ENCODE measurements around the gene SLC6A15. TPM values are rescaled to one million over a fixed set of nuclear protein-coding genes. Genes with fewer than 3 reads are reported as not detected.
A peak's percentile ranks its signal among the peaks of the same experiment; 100 is the strongest.

The SLC6A15 gene
- total RNA-seq (2014; rRNA removed; shearing (Covaris generic)), result 78.3 and 90.1 TPM in 2 replicates
- 23.3 and 48.3 TPM in 2 replicates for polyA plus RNA-seq (2014; cell fraction: nucleus; rRNA removed)

DNA sequence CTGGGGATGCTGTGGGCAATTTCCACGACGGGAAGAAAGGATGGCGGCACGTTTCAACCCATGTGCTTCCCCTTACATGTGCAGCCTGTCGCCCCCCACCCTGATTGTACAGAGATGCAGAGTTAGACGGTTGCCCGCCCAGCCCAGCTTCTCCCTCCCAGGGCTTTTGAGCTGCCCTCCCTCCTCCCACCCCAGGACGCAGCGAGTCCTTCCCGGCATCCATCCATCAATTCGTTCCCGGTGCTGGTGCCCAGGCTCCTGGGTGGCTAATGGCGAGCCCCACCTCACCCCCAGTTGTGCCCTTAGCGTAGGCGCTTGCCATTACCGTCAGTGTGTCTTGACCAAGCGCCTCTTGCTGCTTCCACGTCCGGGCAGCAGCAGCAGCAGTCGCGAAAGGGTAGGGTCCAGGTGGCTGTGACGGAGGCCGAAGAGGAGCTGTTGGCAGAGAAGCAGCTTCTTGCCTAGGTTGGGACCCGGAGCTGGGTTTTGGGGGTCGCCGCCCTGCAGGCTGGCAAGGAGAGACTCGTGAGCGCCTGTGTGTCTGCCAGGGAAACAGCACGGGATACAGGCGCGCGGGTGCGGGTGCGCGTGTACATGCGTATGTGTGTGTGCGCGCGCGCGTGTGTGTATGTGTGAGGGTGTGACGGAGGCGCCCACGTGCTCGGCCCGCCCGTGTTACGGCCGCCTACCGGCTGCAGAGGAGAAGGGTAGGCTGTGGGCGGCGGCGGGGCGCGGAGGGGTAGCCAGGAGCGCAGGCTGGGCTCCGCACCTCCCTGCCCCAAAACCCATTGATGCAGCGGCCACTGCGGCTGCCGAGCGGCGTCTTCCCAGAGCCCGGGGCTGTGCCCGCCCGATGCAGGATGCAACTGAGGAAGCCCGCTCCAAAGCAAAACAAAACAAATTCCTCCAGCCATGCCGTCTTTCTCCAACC lies at the start of gene SLC6A15:
Gene SLC6A15, minus strand, starts transcription at position 602 of the 931 bp plus-strand sequence. CDS start 20,679 bp downstream, outside the sequence.
- DNase-seq (ENCODE audit: extremely low read depth, low read depth), result peak; percentile 85

DNA sequence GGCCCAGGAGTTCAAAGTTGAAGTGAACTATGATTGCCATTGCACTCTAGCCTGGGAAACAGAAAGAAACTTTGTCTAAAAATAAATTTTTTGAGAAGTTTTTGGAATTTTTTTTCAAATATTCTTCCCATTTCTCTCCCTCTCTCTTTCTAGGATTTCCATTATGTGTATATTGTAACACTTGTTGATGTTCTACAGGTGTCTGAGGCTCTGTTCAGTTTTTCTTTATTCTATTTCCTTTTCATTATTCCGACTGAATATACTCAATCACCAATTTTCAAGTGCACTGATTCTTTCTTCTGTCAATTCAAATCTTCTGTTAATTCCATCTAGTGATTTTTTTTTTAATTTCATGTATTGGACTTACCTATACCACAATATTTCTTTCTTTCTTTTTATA lies 48.3 kb upstream of the SLC6A15 start:
- no peak for DNase-seq (ENCODE audit: extremely low read depth, low read depth)

DNA sequence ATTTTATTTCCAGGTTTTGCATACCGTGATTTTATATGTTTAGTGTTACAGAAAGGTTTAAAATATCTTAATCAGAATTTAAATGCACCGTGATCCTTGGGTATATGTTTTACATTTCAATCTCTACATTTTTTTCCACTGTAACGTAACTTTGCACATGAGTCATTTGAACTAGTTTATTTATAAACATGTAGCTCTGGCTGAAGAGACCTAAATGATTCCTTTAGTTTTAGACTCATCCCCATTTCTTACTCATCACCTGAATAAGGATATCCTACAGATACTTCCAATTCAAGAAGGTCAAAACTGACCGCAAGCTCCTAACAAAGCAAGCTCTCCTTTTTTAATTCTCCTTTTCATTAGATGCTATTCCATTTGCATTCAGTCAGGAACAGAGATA lies 42.7 kb upstream of the SLC6A15 start:
- DNase-seq (ENCODE audit: extremely low read depth, low read depth), result no peak

DNA sequence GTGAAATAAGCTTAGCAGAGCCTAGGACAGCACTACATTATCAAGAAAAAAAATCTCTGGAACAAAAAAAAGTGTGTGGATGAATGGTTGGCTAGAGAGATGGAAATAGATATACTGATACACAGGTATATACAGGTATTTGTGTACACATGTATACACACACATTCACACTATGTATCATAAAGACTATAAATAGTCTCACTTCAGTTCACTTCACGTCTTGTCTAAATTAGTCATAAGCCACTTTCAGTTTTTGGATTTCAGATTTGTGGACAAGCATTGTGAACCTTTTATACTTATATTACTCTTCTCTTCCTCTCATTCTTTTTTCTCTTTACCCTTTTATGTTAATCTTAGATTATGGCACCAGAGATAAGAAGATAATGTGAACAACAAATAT lies 41.8 kb upstream of the SLC6A15 start:
- DNase-seq (ENCODE audit: extremely low read depth, low read depth), result no peak

DNA sequence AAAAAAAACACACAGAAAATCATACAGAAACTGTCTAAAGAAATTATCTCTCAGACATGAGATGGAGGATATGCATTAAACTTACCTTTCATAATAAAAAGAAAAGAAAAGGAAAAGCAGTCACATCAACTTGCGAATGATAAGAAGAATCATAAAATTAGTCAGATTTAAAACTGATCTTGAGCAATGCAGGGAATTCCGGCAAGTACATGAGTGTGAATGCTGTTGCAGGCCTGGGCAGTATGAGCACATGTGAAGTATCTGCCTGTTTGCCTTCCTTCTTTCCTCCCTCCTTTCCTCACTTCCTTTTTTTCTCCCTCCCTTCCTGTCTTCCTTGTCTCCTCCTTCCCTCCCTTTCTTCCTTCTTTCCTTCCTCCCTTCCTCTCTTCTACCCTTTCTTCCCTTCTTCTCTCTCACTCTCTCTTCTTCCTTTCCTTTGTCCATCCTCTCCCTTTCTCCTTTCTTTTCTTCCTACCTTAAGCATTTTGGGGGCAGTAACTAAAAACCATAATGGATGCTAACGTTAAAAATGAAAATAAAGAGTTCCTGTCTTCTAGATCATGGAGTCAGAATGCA lies 38.5 kb upstream of the SLC6A15 start:
- DNase-seq (ENCODE audit: extremely low read depth, low read depth), result no peak

DNA sequence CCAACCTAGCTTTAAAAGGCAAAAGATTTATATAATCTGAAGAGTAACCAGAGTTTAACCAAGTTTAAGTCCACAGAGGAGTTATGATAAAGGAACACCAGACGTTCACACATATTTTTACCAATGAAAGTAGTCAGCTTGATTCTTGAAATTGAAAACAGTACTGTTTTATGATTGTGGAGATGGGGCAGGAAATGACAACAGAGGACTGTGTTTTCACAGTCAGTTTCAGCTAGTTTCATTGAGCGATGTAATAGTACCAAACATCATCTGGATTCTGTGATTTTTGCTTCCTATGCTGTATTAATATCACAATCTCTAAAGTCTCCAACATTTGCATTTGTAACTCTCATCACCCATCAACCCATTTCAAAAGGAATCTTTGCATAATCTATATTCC lies 34.2 kb upstream of the SLC6A15 start:
- DNase-seq (ENCODE audit: extremely low read depth, low read depth), result no peak

DNA sequence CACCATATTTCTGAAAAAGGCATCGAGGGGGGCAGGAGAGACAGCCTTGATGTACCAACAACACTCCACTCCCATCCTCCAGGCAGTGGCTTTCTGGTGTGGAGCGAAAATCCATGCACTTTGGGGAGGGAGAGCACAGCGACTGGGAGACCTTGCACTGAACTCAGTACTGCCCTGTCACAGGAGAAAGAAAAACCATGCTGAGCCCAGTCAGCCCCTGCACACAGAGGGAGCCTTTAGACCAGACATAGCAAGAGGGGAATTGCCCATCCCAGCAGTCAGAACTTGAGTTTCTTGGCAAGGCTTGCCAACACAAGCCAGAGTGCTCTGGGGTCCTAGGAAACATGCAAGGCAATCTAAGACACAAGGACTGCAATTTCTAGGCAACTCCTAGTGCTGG lies 24.8 kb upstream of the SLC6A15 start:
- DNase-seq (ENCODE audit: extremely low read depth, low read depth), result no peak

DNA sequence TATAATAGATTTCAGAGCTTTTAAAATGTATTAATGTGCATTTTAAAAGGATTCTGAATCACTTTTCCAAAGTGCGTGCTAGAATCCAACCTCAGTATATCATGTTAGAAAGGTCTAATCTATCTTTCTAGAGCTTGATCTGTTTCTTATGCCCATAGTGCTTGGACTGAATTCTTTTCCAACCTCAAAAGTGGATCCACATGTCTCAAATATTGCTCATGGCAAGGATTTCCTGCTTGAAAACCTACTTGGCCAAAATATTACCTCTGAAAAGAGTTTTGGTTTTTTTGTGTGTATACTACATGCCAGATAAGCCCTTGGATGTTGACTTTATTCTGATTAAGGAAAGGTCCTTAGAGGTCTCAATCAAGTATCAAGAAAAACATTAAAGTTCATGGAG lies 16.9 kb upstream of the SLC6A15 start:
- DNase-seq (ENCODE audit: extremely low read depth, low read depth), result no peak

DNA sequence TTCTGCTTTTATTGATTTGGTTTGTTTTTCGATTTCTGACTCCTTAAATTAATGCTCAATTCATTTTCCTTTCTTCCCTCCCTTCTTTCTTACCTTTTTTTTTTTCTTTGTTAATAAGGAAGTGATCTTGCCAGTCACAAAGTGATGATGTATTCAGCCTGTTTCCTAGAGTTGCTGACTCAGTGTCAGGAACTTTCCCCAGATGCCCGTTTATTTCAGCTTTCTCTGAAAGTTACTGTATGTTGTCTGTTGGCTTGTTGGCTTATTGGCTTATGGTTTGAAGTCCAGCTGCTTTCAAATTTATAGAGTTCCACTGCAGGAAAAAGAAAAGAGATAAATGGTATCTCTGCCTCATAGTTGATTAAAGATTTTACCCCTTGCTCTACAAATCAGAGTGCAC lies 12.4 kb upstream of the SLC6A15 start:
- DNase-seq (ENCODE audit: extremely low read depth, low read depth), result no peak

DNA sequence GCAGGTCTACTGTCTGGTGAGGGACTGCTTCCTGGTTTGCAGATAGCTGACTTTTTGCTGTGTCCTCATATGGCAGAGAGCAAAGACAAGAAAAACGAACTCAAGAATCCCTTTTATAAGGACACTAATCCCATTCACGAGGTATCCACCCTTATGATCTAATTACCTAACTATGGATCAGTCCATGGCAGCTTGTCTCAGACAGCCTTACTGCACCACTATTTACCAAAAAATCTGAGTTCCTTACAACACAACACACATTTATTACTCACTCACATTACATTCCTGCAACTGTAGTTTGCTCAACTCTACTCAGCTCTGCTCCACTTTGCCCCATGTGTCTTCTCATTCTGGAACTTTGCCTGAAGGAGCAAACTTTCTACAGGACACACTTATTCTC lies 10.1 kb upstream of the SLC6A15 start:
- DNase-seq (ENCODE audit: extremely low read depth, low read depth), result no peak

DNA sequence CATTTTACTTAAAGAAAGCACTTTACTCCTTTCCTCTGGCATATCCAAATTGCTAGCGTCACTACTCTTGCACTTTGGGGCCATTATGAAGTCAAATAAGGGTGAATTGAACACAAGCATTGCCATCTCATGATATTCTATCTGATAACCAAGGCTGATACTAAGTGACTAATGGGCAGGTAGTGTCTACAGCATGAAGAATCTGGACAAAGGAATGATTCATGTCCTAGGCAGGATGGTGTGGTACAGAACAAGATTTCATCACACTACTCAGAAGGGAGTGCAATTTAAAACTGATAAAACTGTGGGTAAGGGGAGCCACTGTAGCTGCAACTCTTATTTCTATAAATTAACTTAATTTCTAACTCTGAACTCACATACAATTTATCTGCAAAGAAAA lies 7.7 kb upstream of the SLC6A15 start:
- DNase-seq (ENCODE audit: extremely low read depth, low read depth), result no peak

DNA sequence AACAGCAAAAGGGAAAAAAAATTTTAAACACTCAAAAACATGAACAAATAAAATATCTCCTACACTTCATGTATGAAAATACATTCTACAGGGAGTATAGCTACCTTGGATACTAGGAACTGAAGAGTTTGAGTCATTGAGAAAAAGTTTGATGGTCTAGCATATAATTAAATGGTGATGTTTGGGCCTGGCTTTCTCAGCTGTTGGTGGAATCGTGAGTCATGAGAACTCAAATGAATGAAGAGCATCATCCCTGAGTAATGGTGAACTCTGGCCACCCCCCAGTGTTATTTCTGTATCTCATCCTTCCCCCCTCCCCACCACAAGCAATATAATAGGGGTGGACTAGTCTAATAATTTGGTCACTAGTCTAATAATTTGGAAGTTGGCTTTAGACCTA lies 6.7 kb upstream of the SLC6A15 start:
- no peak for DNase-seq (ENCODE audit: extremely low read depth, low read depth)

DNA sequence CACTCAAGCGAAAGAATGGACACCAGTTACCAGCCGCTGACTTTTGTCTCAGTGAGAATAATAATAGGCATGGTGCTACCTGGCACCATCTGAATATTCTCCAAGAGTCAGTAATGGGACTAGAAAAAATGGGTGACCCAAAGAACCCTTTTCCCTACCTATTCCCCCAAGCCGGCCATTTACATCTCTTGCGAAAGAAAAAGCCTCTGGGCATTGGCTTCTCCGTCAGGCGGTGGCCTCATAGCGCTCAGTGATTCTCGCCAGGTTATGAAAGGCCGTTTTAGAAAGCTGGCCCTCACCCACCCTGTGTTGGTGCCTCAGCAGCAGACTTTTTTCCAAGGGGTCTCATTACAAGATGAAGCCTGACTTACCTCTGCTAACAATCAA lies 523 bp upstream of the SLC6A15 start:
- DNase-seq (ENCODE audit: extremely low read depth, low read depth), result peak; percentile 37

DNA sequence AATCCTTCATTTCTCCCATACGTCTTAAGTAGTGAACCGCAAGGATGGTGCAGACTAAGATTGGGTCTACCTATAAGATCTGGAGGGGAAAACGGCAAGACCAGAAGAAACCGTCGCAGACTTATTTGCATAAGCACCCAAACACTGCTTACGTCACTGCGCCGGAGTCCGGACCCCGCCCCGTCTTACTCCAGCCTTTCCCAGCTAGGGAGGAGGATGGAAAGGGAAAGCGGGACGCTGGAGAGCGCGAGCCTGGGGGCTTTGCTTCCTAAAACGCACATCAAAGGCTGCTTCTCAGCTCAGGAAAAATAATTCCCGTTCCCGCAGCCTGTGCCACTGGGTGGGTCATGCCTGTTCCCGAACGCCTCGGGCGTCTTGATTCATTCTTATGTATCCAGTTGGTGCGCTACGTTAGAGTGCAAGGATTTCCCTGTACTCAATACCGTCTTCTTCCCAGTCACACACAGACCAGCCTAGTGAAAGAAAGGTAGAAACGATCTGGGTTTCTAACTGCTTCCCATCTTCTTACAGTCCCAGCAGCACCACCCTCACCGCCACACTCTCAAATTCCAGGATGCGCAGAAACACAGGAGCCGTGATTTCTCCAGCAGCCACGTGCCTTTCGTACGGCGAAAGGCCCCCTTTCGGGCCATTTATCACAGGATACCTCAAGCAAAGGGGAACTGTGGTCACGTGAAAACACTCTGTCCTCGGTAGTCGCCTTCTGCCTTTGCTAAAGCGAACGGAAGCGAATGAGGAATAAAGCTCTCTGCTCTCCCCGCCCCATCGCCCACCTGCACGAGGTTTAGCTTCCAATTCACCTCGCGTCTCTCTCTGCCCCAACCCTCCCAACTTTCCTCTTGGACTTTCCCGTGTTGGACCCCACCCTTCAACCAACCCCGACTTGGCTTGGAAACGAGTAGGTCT lies 1.1 kb downstream of the SLC6A15 start:
- DNase-seq (ENCODE audit: extremely low read depth, low read depth), result peak; percentile 79

DNA sequence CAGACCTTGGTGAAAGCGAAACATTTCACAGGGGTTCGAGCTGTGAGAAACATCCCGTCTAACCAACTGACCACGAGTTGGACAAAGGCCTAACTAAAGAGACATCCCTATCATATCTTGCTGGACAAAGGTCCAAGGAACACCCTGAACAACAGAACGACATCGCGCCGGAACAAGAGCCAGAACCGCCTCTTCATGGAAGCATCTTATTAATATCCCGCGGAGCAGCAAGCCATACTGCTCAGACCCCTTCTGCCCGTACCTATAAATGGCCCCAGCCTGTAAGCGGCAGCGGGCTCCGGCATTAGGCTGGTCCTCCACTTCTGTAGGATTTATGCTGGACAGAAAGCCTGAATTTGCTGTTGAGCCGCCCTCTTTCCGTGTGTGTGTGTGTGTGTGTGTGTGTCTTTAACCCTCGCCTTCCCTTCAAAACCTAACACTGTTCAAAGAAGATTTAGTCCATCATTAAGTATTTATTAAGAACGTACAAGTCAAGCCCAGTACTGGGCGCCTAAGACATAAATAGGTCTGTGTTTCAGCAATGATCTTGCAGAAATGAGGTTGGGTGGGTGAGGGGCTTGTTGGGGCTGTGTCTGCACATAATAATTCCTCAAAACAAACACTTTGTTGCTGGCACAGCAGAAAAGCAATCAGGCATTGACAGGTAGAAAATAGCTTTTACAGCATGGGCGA lies 1.9 kb downstream of the SLC6A15 start:
- peak; percentile 27 for DNase-seq (ENCODE audit: extremely low read depth, low read depth)

DNA sequence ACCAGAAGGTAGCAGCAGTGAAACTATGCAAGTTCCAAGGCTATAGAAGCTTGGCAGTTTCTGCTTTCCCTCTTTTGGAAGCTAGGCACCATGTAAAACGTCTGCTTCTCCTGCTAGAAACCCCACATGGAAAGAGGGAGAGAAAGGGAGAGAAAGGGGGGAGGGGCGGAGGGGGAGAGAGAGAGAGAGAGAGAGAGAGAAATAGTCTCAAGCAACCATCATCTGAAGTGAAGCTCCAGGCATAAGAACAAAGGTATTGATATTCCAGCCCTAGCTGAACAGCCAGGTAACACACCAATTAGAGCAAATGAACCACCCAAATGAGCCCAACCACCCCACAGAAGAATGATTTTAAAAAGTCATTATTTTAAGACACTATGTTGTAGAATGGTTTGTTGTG lies 8.5 kb downstream of the SLC6A15 start:
- DNase-seq (ENCODE audit: extremely low read depth, low read depth), result no peak

DNA sequence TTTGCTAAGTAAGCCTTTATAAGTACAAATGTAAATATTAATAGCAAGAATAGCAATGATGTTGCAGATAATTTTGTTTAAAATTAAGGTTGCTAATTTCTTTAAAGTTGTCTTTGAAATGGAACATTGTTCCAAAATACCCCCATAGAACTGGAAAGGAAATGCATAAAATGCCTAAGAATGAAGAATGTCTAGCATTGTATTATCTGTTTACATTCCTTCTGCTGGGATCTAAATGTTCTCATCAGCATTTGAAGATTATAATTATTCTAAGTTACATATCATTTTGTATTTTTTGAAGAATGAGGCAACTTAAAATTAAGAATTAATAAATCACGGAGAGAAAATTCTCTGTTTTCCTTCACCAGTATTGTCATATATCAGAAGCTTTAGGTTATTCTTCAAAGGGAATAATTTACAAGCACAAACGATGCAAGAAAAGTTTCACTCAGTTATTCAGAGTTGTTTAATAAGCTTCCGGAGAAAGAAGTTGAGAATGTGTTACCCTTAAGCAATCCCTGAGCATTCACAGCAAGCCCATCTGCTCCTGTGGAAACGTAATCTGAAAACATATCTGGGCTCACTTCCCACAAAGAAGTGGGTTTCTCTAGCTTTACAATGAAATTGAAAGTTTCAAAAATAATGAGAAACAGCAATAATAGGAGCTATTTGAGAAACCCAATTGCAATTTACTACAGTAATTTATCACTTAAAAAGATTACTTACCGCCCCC lies 21.3 kb downstream of the SLC6A15 start:
- no peak for DNase-seq (ENCODE audit: extremely low read depth, low read depth)

DNA sequence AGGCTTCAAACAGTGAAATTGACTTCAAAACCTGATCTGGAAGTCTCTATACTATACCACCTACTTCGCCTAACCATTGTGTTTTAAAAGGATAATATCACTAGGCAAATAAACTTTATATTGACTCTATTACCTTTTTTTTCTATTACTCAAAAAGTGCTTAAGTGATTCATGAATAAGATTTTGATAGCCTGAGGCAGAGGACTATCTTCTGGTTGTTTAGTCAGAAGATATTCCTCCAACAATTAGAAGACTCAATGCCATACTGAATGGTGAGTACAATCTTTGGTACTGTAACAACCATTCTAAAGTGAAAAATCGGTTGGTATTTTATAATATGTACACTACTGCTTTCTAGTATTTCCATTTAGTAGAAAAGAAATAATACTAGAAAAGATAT lies 22.8 kb downstream of the SLC6A15 start:
- no peak for DNase-seq (ENCODE audit: extremely low read depth, low read depth)

DNA sequence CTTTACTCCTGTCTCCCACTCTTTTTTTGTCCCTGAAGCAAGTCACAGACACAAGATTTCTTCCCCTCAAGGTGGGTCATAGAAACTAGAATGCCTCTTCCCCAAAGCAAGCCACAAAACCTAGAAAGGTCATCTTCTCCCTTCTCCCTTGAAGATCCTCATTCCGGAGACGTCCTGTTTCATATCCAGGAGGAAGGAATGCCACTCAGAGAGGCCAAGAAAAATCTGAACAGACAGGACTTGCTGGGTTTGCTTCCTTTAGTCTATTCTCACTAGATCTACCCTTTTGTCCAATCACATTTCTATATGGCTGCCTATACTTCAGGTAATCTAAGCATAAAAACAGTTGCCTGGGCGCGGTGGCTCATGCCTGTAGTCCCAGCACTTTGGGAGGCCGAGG lies 23.7 kb downstream of the SLC6A15 start:
- no peak for DNase-seq (ENCODE audit: extremely low read depth, low read depth)

DNA sequence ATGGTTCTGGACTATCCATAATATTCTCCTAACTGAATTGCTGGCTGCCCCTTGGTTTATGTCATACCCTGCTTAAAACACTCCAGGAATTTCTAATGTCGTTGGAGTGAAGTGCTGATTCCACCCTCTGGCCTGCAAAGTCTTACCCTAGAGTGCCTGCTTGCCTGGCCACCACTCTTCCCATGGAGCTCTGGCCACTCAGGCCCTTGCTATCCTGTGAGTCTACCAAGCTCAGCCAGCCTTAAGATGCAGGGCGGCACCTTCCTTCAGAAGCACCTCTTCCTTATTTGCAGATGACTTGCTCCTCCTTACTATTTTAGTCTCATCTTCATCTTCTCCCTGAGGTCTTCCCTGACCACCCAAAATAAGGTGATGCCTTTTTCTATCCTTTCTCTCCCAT lies 35.3 kb downstream of the SLC6A15 start:
- no peak for DNase-seq (ENCODE audit: extremely low read depth, low read depth)

Measured in NCI-H460 (cell line).